Measurements from ENCODE around the gene CSKMT.
A peak's percentile ranks its signal among the peaks of the same experiment; 100 is the strongest.

Gene CSKMT

DNA sequence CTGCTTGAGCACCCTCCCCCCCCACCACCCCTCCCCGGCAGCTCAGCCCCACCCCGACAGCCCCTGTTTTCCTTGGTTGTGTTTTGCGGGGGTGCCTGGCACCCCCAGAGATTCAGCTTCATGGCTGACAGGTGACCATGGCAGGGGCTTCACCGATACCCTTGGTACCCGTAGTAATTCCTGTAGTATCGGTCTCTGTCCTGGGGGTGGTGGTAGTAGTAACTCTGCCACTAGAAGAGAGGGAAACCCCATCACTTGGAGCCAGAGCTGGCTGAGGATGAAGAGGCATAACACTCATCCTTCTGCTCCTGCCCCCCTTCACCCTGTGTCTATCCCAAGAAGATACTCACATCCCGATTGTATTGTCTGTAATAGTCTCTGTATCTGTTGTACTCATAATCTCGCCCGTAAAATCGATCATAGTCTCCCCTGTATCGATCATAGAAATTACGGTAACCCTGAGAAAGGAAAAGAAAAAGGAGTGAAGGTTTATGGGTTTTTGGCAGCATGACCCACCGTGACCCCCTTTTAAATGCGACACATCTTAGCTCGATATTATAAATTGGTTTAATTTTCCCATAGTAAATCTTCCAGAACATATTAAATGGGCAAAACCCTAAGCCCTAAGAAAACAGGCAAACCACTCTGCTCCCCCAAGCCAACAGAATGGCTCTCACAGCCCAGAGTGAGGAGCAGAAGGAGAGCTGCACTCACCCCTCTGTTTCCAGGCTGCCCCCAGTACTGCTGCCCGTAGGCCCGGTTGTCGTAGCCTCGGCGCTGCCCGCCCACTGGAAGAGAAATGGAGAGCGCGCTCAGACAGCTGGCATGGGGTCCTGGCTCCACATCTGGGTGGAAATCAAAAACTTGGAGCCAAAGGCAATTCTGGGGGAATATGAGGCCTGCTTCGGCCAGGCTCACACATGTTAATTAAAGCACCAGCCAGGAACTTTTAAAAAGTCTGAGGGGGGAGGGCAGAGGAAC lies 50.3 kb downstream of the CSKMT start:
- Mint-ChIP-seq H3K36me3 (peaks cover 100% of the 10 kb centered on the region), H3K4me1 (peaks cover 53% of the 10 kb centered on the region), H3K27ac (peak overlapping the region; percentile 89), H3K9me3 (no peaks in the 10 kb centered on the region), H3K4me3 (no peak overlapping the region)
- DNase-seq (ENCODE audit: low spot score in 2 of 2) (no peak), ATAC-seq (no peak)

GRCh38 chr11:62716206-62716605 lies 51.1 kb downstream of the CSKMT start:
- Mint-ChIP-seq H3K27ac (peak overlapping the region; percentile 89), H3K9me3 (no peaks in the 10 kb centered on the region), H3K36me3 (peaks cover 100% of the 10 kb centered on the region), H3K4me1 (peaks cover 50% of the 10 kb centered on the region), H3K4me3 (no peak overlapping the region)
- ATAC-seq (no peak), DNase-seq (ENCODE audit: low spot score in 2 of 2) (no peak)

DNA sequence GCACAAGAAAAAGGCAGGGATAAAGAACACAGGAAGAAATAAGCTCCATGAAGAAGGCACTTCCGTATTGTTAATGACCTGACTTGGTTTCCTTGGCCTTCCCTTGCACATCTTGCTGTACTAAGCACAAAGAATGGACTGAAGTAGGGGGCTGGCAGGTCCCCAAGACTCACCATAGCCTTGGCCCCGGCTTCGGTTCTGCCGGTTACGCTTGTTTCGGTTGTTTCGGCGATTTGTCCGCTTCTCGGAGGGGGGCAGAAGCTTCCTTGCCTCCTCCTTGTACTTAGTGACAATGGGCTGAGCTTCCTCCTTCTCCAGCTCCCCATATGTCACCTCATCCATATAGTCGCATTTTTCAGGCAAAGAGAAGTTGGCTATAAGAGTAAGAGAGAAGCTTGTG lies 51.7 kb downstream of the CSKMT start:
- no peak overlapping the region for H3K4me3 Mint-ChIP-seq
- H3K27ac Mint-ChIP-seq = peak overlapping the region; percentile 60
- peaks cover 50% of the 10 kb centered on the region for H3K4me1 Mint-ChIP-seq
- no peak for DNase-seq (ENCODE audit: low spot score in 2 of 2)
- H3K36me3 Mint-ChIP-seq = peaks cover 100% of the 10 kb centered on the region
- H3K9me3 Mint-ChIP-seq = no peaks in the 10 kb centered on the region
- no peak for ATAC-seq

All from stimulated activated effector memory CD8-positive, alpha-beta T cell treated with anti-CD3 and anti-CD28 coated beads, Interleukin-12 subunit alpha, Interleukin-12 subunit beta, amount 100 ng/mL, for 72 hours (primary cell).